HG03575 (cell line): ENCODE data around the gene TMEM121.
"Not testable (repeated sequence)": the region's sequence is repeated elsewhere in the genome, so short reads cannot be mapped to it uniquely, and the experiment has no call there.

ENCODE experiments used
- ATAC-seq: cut with Tn5 transposase; IDR thresholded peaks from one replicate; pipeline ENCODE4 v1.9.1; 2021; ENCODE audit not compliant: unreplicated experiment, insufficient number of reproducible peaks, low FRiP score; ENCODE audit errors: extremely low read depth

Gene TMEM121

DNA sequence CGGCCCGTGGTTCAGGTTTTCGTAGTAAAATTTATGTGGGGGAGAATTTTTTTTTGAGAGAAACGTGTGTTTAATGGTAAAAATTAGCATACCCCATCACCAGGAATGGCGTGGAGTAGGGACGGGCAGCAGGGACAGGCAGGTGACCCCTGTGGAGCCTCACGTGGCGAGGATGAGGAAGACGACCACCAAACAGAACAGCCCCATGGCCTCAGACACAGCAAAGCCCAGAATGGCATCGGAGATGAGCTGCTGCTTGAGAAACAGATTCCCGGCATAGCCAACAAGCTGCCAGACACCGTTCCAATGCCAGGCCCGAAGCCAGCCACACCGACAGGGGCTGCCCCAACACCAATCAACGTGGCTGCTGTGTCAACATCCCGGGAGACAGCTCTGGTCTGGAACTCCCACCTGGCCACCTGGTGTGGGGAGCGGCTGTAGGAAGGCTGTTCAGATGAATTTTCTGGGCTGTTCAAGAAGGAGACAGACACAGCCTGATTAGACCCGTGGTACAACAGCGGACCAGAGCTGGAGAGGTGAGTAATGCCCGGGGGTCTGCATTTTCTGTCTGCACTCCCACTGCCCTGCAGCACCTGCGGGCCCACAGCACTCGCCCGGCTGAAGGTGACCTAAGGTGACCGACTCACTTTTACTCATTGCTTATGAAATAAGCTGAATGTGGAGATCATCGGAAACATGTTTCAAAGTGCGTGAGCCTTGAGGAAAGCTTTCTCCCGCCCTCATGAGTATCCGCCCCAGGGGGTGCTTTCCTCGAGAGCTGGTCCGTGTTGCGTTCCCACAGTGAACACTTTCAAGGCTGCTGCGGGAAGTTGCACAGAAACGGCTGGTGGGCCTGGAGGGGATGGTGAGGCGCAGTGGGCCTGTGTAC is 10.6 kb downstream of the TMEM121 start:
- ATAC-seq: no peak

GRCh38 chr14:105537580-105538474 is 11.4 kb downstream of the TMEM121 start:
- ATAC-seq: no peak

DNA sequence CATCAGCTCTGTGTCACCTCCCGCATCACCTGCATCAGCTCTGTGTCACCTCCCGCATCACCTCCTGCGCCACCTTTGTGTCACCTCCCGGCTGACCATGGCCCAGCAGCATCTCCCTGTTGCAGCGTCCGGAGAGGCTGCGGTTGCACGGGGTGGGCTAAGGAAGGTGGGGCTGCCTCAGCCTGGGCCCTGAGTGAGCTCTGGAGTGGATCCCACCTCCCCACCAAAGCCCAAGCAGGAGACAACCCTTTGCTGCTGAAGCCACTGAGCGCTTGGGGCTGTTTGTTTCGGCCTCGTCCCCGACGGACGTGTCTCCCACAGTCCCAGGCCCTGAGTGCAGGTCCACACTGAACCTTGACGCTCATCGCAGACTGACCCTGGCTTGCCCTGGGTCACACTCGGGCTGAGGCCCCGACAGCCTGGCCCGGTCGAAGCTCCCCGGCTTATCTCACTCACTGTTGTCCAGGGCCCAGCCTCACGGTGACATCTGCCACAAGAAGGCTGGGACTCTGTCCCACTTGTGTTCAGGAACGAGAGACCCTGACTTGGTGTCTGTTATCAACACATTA is 12.2 kb downstream of the TMEM121 start:
- no peak for ATAC-seq

DNA sequence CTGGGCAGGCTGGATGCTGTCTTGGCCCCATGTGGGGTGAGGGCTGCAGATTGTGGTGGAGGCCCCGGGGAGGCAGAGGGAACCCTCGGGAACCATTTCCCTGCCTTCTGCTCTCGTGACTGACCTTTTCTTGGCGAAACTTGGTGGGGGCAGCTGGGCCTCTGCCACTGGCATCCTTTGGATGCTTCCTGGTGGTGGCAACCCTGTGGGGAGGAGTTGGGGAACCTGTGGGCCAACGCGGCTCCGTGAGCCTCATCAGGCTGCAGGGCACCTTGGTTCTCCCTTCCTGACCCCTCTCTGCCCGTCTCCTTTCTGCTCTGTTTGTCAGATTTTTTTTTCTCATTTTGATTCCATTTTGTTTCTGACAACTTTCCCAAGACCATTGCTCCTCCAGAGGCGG is 14.4 kb downstream of the TMEM121 start:
- no peak for ATAC-seq

DNA sequence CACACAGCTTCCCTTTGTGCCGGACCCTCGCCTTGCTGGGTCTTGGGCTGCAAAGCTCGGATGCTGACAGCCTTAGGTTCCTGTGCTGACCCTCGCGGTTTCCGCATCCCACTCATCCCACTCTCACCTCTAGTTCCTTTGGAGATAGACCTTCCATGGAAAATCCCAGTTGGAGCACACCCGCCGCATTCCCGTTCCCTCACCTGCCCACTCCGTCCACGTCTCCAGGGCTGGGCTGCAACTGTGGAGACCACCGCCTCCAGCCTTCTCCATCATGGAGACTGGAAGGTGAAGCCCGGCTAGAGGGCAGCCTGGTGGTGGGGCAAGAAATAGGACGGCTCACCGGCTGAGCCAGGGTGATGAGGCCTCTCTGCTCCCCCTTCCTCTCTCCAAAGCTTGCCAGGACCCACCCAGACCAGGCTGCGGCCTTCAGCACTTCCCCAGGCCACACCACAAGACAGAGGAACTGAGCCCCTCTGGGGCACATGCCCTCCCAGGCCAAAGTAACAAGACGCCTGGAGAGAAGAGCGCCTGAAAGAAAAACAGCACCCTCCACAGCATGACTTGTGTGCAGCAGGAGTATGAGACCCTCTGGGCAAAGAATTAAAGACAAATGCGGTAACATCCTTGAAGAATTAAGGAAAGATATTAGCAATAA is 15.0 kb downstream of the TMEM121 start:
- no peak for ATAC-seq

DNA sequence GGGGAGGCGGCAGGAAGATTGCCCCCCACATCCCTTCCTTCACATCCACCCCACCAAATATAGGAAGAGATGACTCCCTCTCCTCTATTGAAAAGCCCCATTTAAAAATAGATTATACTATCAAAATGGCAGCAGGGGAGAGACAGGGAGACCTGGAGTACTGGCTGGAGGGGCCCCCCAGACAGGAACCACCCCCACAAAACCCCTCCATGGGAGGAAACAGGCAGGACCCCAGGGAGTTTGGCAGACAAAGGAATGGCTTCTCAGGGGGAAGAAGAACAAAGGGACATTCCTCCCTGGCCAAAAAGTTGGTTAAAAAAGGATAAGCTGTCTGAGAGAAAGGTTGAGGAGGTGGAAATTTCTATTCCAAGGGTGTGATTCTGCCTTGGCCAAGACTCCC is 19.3 kb downstream of the TMEM121 start:
- ATAC-seq: not testable (repeated sequence)

DNA sequence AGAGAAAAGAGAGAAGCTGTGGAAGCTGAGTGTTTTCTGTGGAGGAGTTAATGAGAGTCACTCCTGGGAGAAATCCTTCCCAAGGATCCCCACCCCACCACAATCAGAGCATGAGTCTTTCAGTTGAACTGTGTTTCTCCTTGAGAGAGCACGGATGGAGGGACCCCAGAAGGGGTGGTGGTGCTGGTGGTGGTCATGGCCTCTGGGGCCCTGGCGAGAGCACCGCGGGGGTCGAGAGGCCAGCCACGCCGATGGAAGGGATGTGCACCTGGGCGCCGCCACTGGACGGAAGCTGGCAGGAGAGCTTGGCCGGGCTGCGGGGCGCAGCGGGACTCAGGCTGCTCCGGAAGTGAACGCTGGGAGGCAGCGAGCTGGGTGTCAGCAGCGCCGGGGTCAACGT is 20.0 kb downstream of the TMEM121 start:
- not testable (repeated sequence) for ATAC-seq

- not testable (repeated sequence) for ATAC-seq
Measured at GRCh38 chr14:105547072-105547471, 20.7 kb downstream of the TMEM121 start.

DNA sequence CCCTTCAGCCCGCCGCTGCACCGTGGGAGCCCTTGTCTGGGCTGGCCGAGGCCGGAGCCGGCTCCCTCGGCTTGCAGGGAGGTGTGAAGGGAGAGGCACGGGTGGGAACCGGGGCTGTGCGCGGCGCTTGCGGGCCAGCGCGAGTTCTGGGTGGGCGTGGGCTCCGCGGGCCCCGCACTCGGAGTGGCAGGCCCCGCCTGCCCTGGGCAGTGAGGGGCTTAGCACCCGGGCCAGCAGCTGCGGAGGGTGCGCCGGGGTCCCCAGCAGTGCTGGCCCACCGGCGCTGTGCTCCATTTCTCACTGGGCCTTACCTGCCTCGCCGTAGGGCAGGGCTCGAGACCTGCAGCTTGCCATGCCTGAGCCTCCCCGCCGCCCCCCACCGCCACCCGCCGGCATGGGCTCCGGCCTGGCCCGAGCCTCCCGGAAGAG is 21.4 kb downstream of the TMEM121 start:
- no peak for ATAC-seq

- no peak for ATAC-seq
Measured at GRCh38 chr14:105549481-105549880, 23.1 kb downstream of the TMEM121 start.

GRCh38 chr14:105554022-105554421 is 27.6 kb downstream of the TMEM121 start:
- ATAC-seq: no peak

DNA sequence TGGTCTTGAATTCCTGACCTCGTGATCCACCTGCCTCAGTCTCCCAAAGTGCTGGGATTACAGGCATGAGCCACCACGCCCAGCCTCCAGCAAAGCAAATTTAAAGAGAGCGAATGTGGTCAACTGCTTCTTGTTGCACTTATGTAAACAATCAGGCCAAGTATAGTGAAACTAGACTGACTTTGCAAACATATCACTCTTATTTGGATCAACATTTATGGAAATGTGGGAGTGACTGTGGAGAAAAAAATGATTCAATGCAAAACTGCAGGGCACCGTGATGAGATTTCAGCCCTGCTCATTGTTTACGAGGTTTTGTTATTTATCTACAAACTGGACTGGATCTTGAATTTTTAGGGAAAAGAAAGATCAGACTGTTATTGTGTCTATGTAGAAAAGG is 28.1 kb downstream of the TMEM121 start:
- ATAC-seq: no peak

DNA sequence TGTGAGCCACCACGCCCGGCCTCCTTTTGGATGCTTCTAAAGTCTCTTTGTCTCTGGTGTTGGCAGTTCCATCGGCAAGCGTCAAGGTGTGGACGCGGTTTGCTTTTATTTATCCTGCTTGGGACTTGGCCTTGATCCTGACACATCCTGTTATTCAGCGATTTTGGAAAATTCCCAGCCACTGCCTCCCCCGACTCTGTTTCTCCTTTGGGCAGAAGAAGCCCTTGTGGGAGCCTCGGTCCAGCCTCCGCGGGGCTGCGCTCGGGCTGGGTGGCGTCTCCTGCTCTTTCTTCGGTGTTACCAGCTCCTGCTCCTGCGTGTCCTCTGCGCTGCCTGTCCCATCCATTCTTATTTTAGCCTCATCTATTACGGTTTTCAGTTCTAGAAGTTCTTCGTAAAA is 31.3 kb downstream of the TMEM121 start:
- ATAC-seq: not testable (repeated sequence)

DNA sequence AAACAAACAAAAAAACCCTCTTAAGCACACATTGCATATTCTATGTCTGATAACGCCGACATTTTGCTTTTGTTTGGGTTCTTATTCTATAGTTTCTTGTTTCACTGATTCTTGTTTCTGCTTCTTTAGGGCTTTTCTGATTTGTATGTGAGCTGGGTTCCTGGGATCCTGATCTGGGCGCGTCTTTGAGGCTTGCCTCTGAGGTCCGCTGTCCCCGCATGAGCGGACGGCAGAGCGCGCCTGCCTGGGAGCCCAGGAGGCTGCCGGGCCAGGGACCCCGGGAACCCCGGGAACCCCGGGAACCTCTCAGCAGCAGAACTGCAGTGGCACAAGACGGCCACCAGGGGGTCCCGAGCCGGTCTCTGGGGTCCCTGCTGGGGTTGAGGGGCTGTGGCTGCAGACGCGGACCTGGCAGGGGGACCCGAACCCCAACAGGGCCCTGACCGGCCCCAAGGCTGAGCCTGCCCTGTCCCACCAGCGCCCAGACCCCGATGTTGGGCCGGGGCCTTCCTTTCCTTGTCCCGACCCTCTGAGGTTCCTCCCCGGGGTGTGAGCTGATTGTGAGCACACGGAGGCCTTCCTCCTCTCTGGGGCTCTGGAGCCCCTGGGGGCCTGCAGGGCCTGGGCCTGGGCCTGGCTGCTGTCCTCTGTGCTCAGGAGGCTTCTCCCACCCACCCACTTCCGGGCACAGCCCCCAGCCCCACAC is 32.2 kb downstream of the TMEM121 start:
- ATAC-seq: not testable (repeated sequence)

DNA sequence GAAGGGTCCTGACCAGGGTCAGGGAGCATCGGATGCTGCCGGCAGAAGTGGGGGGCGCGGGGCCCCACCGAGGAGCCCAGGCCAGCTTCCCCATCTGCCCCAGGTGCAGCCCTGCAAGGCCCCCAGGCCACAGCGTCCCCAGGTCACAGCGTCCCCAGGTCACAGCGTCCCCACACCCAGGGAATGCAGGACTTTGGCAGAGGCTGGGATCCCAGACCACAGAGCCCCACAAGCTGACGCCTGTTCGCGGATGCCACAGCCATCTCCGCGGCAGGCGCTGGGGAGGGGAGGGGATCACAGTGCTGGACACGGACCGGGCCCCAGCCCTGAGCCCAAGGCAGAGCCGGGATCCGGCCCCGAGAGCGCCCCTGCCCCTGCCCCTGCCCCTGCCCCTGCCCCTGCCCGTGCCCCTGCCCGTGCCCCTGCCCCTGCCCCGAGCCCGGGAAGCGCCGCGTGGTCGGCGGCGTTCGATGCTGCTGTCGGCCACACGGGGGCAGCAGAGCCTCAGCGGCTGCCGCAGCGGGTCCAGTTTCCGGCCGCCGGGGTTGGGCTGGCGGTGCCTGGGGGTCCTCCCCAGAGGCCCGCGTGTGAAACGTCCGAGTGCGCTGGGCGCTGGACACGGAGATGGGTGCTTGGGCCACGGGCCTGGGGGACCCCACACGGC is 33.1 kb downstream of the TMEM121 start:
- not testable (repeated sequence) for ATAC-seq

GRCh38 chr14:105560048-105560669 is 33.8 kb downstream of the TMEM121 start:
- not testable (repeated sequence) for ATAC-seq

DNA sequence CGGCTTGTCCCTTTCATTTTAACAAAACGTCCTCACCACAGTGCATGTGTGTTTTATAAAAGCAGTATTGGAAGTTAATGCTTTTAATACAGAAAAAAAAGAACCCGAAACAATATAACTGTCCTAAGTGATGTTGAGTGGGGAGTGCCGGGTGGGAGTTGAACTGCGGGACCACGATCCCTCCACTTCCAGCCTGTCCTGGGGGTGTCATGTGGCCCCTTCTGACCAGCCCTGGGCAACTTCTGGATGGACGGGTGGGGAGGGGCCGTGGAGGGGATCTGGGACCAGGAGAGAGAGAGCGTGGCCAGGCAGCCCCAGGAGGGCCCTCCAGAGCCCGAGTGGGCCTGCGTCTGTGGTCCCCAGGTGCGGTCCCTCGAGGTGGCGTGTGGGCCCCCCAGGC is 35.0 kb downstream of the TMEM121 start:
- not testable (repeated sequence) for ATAC-seq
